HG02884 (cell line): Measurements from ENCODE around the gene MPRIP.

ENCODE experiments used
- ATAC-seq: cut with Tn5 transposase; IDR thresholded peaks from one replicate; pipeline ENCODE4 v1.9.1; 2021; ENCODE audit warnings: mild to moderate bottlenecking, moderate library complexity; ENCODE audit not compliant: unreplicated experiment

The MPRIP gene

GRCh38 chr17:17106756-17107155, 64.5 kb downstream of the MPRIP start:
- no peak for ATAC-seq

GRCh38 chr17:17107281-17107680, 65.0 kb downstream of the MPRIP start:
- no peak for ATAC-seq

GRCh38 chr17:17107891-17108431, 65.7 kb downstream of the MPRIP start:
- no peak for ATAC-seq

GRCh38 chr17:17108451-17109049, 66.3 kb downstream of the MPRIP start:
- ATAC-seq, result no peak

DNA sequence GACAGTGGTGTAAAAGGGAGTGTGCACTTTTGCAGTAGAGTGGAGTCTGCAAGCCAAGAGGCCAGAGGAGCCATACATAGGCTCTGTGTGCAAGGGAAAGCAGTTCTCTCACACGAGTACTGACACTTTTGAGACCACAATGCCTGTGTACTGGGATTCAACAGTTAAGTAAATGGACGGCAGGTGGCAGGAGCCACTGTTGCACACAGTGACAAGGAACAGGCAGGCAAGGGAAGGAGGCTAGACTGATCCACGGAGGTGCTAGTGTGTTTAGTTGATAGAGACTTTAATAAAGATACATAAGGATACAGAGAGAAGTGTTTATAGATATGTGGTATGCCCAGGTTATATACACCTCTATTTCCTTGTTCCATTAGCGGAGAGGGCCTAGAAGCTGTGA, 67.0 kb downstream of the MPRIP start:
- ATAC-seq, result no peak

- no peak for ATAC-seq
Observed at GRCh38 chr17:17109907-17110306, 67.7 kb downstream of the MPRIP start.

- ATAC-seq, result no peak
Observed at GRCh38 chr17:17110520-17110919, 68.3 kb downstream of the MPRIP start.

DNA sequence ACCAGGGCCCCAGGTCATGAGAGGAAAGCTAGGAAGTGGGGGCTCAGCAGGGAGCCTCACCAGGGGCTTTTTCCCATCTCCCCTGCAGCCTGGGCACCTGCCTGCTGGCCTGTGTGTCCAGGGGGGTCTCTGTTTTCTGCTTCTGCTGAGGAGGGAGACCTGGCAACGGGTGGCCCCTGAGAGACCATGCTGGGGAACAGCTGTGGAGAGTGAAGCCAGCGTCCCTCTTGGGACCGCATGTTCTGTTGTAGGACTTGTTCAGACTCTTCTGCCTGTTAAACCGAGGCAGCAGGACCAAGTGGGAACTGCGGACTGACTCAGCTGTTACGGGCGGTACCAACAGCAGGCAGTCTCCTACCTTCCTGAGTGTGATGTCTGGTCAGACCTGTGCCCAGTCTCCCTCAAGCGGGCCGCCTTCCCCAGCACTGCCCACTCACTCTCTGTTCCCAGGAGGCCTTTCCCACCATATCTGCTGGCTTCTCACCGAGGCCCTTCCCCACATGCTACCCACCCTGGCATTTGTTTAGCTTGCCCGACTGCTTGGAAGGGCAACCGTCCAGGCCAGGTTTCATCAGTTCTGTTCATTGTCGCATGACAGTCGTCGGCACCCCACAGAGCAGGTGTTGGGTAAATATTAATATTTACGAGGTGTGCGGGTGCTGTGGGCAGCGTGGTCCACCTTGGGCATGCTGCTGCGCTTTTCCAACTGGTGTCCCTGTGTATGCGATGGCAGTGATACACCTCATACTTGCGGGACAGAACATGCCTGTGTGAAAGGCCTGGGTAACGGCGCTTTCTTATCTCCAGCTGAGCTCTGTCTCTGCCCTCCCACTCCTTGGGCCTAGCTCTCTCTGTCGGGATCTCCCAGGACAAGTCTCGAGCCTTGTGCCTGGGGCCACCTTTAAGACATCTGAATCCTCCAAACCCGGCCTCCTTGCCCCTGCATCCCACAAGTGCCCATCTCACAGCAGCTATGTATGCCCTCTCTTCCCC, 69.4 kb downstream of the MPRIP start:
- ATAC-seq, result no peak

- ATAC-seq, result no peak
Observed at GRCh38 chr17:17112628-17113200, 70.5 kb downstream of the MPRIP start.

GRCh38 chr17:17114592-17115225, 72.5 kb downstream of the MPRIP start:
- no peak for ATAC-seq

DNA sequence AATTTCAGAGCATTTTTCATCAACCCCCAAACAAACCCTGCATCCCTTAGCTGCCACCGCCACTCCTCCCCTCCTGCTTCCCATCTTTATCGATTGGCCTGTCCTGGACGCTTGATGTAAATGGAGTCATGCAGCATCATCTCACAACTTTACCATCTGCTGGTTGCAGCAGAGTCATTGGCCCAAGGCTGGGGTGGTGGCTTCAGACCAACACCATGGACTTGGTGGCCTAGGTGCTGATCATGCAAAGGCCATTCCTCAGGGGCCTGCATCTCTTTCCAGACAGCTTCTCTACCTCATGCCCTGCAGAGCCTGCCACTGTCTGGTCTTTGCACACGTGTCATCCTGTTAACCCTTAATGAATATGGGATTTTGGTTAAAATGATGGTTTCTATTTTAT, 73.4 kb downstream of the MPRIP start:
- no peak for ATAC-seq

DNA sequence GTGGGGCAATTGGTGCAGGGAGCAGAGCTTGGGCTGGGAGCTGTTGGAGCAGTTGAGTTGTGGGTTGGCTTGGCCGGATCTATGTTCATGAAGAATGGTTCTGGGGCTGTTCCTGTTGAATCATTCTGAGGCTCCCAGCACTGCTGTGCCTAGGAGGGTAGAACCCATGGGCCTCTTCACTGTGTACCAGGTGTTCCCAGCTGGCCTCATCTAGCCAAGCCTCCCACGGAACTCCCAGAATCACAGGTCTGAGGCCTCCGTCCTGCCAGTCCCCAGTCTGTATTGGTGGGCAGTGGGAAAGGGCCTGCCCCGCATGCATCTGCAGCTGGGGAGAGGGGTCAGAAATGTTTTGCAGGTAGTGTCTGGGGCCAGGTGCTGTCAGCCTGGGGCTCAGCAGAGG, 74.1 kb downstream of the MPRIP start:
- no peak for ATAC-seq

- no peak for ATAC-seq
Observed at GRCh38 chr17:17117923-17118322, 75.7 kb downstream of the MPRIP start.

DNA sequence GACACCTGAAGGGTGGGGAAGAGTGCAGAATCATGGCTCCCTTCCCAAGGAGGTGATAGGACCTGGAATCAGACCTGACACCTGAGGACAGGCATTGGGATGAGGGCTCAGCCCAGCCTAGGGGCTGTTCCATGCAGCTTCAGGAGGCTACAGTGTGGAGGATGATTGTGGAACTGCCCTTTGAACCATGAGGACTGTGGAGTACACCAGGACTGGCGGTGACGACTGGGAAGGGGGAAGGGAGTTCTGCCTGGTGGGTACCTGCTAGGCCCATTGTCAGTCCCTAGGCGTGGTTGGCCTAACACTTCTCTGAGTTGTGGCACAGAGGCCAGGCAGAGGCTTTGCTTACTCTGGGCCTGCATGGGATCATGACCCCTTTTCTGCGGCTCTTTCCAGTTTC, 76.1 kb downstream of the MPRIP start:
- ATAC-seq, result no peak

GRCh38 chr17:17119106-17119505, 76.8 kb downstream of the MPRIP start:
- no peak for ATAC-seq

GRCh38 chr17:17119533-17119932, 77.3 kb downstream of the MPRIP start:
- no peak for ATAC-seq

GRCh38 chr17:17120294-17120693, 78.0 kb downstream of the MPRIP start:
- ATAC-seq, result no peak

- no peak for ATAC-seq
Observed at GRCh38 chr17:17120701-17121100, 78.4 kb downstream of the MPRIP start.

GRCh38 chr17:17121162-17121561, 78.9 kb downstream of the MPRIP start:
- ATAC-seq, result no peak

GRCh38 chr17:17122781-17123483, 80.7 kb downstream of the MPRIP start:
- no peak for ATAC-seq

GRCh38 chr17:17124341-17124740, 82.1 kb downstream of the MPRIP start:
- ATAC-seq, result no peak
